Left lung (tissue), 10 donors: Measurements from ENCODE around the gene AKIP1. TPM values are rescaled to one million over a fixed set of nuclear protein-coding genes. Genes with fewer than 3 reads are reported as not detected.

ENCODE experiments used
- ATAC-seq: fragments of 200-7000 bp; cut with Tn5 transposase; one replicate; pipeline ENCODE4 v1.9.1; 2020; ENCODE audit warnings: moderate library complexity
- DNase-seq, 4 donors: peaks; one replicate each; pipeline ENCODE4 v3.0.0-alpha.2; 2013 to 2020
- H3K27ac ChIP-seq, 2 donors: fragments of 200-600 bp; sonication (generic) in 1 of 2; one replicate each; pipeline versions ENCODE4 v1.5.0 to v1.8.0; 2020 to 2021
- H3K27me3 ChIP-seq, 2 donors: fragments of 200-600 bp; sonication (generic) in 1 of 2; one replicate each; pipeline versions ENCODE4 v1.5.0 to v1.8.0; 2020 to 2021
- H3K36me3 ChIP-seq, 2 donors: fragments of 200-600 bp; sonication (generic) in 1 of 2; one replicate each; pipeline versions ENCODE4 v1.5.0 to v1.8.0; 2020 to 2021
- H3K4me1 ChIP-seq, 2 donors: fragments of 200-600 bp; one replicate each; pipeline ENCODE4 v1.8.0; 2021
- H3K4me3 ChIP-seq, 2 donors: fragments of 200-600 bp; sonication (generic) in 1 of 2; one replicate each; pipeline versions ENCODE4 v1.5.0 to v1.8.0; 2020 to 2021; ENCODE audit warnings: mild to moderate bottlenecking in 1 of 2
- H3K9me3 ChIP-seq, 2 donors: fragments of 200-600 bp; sonication (generic) in 1 of 2; one replicate each; pipeline versions ENCODE4 v1.5.0 to v1.8.0; 2020 to 2021
- intact Hi-C, 2 donors: fragments of 100-400 bp; cut with DNase I; formaldehyde crosslinking; loops; one replicate each; pipeline versions ENCODE4 v1.11.2 to v1.14.2; 2022
- polyA plus RNA-seq, 6 donors: library from polyadenylated mRNA; unstranded; fragments of 120-200 nt; gene quantifications; one replicate each; pipeline ENCODE4 v1.2.1, GENCODE V29; 2013; ENCODE audit not compliant: insufficient read length in 6 of 6
- total RNA-seq, 2 donors: library from RNA; stranded (reverse); fragmentation: NEBNext Ultra II Directional; extraction: Animal tissue kit (Norgen Biotek cat#: 25700); gene quantifications; one replicate each; pipeline ENCODE4 v1.2.1, GENCODE V29; 2021
- TF ChIP-seq, protein P1 (sequence below), 2 donors: fragments of 200-600 bp; sonication (generic) in 1 of 2; IDR thresholded peaks; one replicate each; pipeline versions ENCODE4 v1.5.0 to v1.8.0; 2021; ENCODE audit warnings: antibody characterized with exemption in 2 of 2
- donor health status: DM: no; HTN: yes; CAD: no.
- donor health status: DM: no; HTN: no; CAD: no.

Gene AKIP1
- total and polyA plus RNA-seq, 8 donors, result 20.1 to 29.1 (median 22.5) TPM

GRCh38 chr11:8867035-8867434 lies 44.0 kb upstream of the AKIP1 start:
- Histone ChIP-seq H3K9me3 (no peaks in the 10 kb centered on the region), H3K36me3 (no peaks in the 10 kb centered on the region), H3K4me1 (peaks cover 20 to 56% of the 10 kb centered on the region in 2 donors), H3K27ac (peak overlapping the region; percentile 31 to 70), H3K27me3 (peaks cover 0 to 31% of the 10 kb centered on the region in 2 donors), H3K4me3 (no peak overlapping the region)
- TF ChIP-seq, protein P1, sequence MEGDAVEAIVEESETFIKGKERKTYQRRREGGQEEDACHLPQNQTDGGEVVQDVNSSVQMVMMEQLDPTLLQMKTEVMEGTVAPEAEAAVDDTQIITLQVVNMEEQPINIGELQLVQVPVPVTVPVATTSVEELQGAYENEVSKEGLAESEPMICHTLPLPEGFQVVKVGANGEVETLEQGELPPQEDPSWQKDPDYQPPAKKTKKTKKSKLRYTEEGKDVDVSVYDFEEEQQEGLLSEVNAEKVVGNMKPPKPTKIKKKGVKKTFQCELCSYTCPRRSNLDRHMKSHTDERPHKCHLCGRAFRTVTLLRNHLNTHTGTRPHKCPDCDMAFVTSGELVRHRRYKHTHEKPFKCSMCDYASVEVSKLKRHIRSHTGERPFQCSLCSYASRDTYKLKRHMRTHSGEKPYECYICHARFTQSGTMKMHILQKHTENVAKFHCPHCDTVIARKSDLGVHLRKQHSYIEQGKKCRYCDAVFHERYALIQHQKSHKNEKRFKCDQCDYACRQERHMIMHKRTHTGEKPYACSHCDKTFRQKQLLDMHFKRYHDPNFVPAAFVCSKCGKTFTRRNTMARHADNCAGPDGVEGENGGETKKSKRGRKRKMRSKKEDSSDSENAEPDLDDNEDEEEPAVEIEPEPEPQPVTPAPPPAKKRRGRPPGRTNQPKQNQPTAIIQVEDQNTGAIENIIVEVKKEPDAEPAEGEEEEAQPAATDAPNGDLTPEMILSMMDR (IDR thresholded peaks at IDR 0.05), result no peak
- DNase-seq (no peak), ATAC-seq (no peak)
- intact Hi-C loops, result loop anchor here in 1 of 2 donors (5.0 kb wide), 1 partner anchor 180 kb away; no protein-coding TSS in a partner anchor

GRCh38 chr11:8867931-8868631 lies 42.9 kb upstream of the AKIP1 start:
- Histone ChIP-seq H3K27ac (peak overlapping the region in 1 of 2 donors; percentile 70), H3K36me3 (no peaks in the 10 kb centered on the region), H3K9me3 (no peaks in the 10 kb centered on the region), H3K4me1 (peaks cover 21 to 56% of the 10 kb centered on the region in 2 donors), H3K27me3 (peaks cover 0 to 41% of the 10 kb centered on the region in 2 donors), H3K4me3 (no peak overlapping the region)
- no peak for DNase-seq
- intact Hi-C loops, result loop anchor here in 1 of 2 donors (5.0 kb wide), 1 partner anchor 181 kb away; no protein-coding TSS in a partner anchor
- TF ChIP-seq, protein P1 (IDR thresholded peaks at IDR 0.05), result no peak
- ATAC-seq, result no peak

GRCh38 chr11:8870411-8871170 lies 40.4 kb upstream of the AKIP1 start:
- ATAC-seq, result peak; percentile 84
- no peaks in the 10 kb centered on the region for H3K36me3 ChIP-seq
- peak; percentile 71 to 89 (median 80) for DNase-seq
- TF ChIP-seq, protein P1 (IDR thresholded peaks at IDR 0.05), result no peak
- H3K4me1 ChIP-seq, result peaks cover 14 to 59% of the 10 kb centered on the region in 2 donors
- no peaks in the 10 kb centered on the region for H3K9me3 ChIP-seq
- peaks cover 0 to 41% of the 10 kb centered on the region in 2 donors for H3K27me3 ChIP-seq
- peak overlapping the region; percentile 86 to 92 for H3K27ac ChIP-seq
- intact Hi-C loops, result no loop called here
- peak overlapping the region; percentile 67 to 79 for H3K4me3 ChIP-seq

DNA sequence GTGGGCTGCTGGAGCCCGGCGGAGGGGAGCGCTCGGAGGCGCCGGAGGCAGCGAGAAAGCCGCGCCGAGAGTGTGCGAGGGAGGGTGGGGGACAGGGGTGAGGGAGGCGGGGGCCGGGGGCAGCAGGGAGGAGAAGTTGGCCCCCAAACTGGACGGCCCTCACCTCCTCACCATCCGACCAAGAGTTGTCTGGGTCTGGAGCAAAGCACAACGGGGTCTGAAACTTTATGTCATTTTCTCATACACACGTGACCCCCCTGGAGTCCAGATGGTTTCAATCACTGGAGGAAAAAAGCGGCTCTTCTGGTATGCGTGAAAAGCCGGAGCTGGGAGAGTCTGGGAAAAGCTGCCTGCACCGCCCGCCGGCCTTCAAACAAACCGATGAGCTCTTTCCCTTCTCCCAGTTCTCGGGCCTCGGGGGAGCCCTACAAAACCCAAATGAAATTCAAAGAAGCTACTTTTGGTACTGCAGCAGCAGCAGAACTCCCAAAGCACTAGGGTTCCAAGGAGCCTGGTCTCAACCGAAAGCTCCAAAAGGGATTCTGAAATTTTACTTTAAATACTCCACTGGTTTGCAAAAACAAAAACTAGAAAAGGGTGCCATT lies 39.7 kb upstream of the AKIP1 start:
- intact Hi-C loops, result no loop called here
- Histone ChIP-seq H3K27me3 (peaks cover 0 to 41% of the 10 kb centered on the region in 2 donors), H3K9me3 (no peaks in the 10 kb centered on the region), H3K27ac (peak overlapping the region; percentile 86 to 92), H3K4me3 (peak overlapping the region; percentile 67 to 79), H3K4me1 (peaks cover 14 to 59% of the 10 kb centered on the region in 2 donors), H3K36me3 (no peaks in the 10 kb centered on the region)
- ATAC-seq (peak; percentile 72), DNase-seq (peak in 3 of 4 donors; percentile 66 to 95 (median 95))
- TF ChIP-seq, protein P1 (IDR thresholded peaks at IDR 0.05), result no peak
